Measurements from ENCODE around the gene HS1BP3. TPM values are rescaled to one million over a fixed set of nuclear protein-coding genes. Genes with fewer than 3 reads are reported as not detected.

HS1BP3 gene
- total and polyA plus RNA-seq, 2 donors (not counting 3 experiments of a cell fraction or from before 2014, with no cell fraction given): 27.4 to 33.1 TPM

DNA sequence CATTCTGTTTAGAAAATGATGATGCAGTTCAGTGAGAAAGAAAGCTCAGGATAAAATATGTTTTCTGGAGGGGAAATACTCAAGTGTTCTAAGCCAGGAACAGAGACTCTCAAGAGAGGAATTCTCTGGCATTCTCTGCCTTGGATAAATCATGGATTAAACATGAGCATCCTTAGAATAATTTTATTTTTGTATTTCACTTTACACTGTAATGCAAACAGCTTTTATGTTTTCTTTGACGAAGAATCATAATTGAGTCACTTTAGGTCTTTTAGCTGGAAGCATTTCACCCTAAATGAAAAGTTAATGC is 27.1 kb upstream of the HS1BP3 start:
- H2AFZ ChIP-seq (ENCODE audit: low read depth, low read length): no peak overlapping the region
- CTCF ChIA-PET: interaction anchor here (1.0 to 8.5 kb wide), 9 partner anchors 7 to 285 kb away, joined by 3 to 71 read pairs (median 3); partner anchors contain the start of gene GDF7
- no peak overlapping the region for H3K9ac ChIP-seq (replicated peaks; ENCODE audit: extremely low read depth, insufficient read depth, low read length)
- no peaks in the 10 kb centered on the region for H3K27me3 ChIP-seq (ENCODE audit: control insufficient read depth in 2 of 2, insufficient read depth in 2 of 2, low read length in 2 of 2)
- H3K9me1 ChIP-seq (replicated peaks; ENCODE audit: control insufficient read depth, extremely low read depth, insufficient read depth, low read length): no peaks in the 10 kb centered on the region
- no peak overlapping the region for H3K4me3 ChIP-seq (replicated peaks in 1 of 3; ENCODE audit: insufficient read depth in 1 of 3, low read depth in 1 of 3, low read length in 3 of 3)
- DNase-seq (ENCODE audit: low read depth, low spot score) (no peak), FAIRE-seq (no peak)
- H3K4me1 ChIP-seq (ENCODE audit: control insufficient read depth, extremely low read depth, insufficient read depth, low read length): peaks cover 21% of the 10 kb centered on the region
- POLR2A ChIA-PET: interaction anchor here (1.1 kb wide), 1 partner anchor 20 kb away, joined by 3 read pairs; no protein-coding TSS in a partner anchor
- no peak overlapping the region for H3K27ac ChIP-seq (ENCODE audit: insufficient read depth, low read depth, low read length)
- no peaks in the 10 kb centered on the region for H3K79me2 ChIP-seq (ENCODE audit: control insufficient read depth, insufficient read depth, low read length)
- no peak overlapping the region for H3K4me2 ChIP-seq (ENCODE audit: insufficient read depth, low read length)
- no TSS peak for BruUV-seq (replicated peaks)
- dilution Hi-C loops (cut with MboI; ENCODE audit: extremely low pct_ligation_motif_present, low sequenced_read_pairs): no loop called here
- intact Hi-C loops (cut with micrococcal nuclease): no loop called here
- H3K9me3 ChIP-seq (replicated peaks; ENCODE audit: control insufficient read depth, insufficient read depth, low read length): no peaks in the 10 kb centered on the region
- H3K36me3 ChIP-seq (ENCODE audit: control insufficient read depth in 2 of 2, extremely low read depth in 1 of 2, insufficient read depth in 2 of 2, low read length in 2 of 2): peaks cover 0 to 5% of the 10 kb centered on the region in 2 experiments
- TF ChIP-seq MYC (IDR thresholded peaks at IDR 0.05; ENCODE audit: low read depth, low read length) (no peak), MAX (IDR thresholded peaks at IDR 0.05; ENCODE audit: insufficient read depth, insufficient read length) (no peak), POLR2AphosphoS5 (IDR thresholded peaks at IDR 0.05; ENCODE audit: insufficient read depth, low read depth, low read length) (no peak)
- H4K20me1 ChIP-seq (replicated peaks; ENCODE audit: control insufficient read depth, extremely low read depth, insufficient read depth, low read length): no peaks in the 10 kb centered on the region

DNA sequence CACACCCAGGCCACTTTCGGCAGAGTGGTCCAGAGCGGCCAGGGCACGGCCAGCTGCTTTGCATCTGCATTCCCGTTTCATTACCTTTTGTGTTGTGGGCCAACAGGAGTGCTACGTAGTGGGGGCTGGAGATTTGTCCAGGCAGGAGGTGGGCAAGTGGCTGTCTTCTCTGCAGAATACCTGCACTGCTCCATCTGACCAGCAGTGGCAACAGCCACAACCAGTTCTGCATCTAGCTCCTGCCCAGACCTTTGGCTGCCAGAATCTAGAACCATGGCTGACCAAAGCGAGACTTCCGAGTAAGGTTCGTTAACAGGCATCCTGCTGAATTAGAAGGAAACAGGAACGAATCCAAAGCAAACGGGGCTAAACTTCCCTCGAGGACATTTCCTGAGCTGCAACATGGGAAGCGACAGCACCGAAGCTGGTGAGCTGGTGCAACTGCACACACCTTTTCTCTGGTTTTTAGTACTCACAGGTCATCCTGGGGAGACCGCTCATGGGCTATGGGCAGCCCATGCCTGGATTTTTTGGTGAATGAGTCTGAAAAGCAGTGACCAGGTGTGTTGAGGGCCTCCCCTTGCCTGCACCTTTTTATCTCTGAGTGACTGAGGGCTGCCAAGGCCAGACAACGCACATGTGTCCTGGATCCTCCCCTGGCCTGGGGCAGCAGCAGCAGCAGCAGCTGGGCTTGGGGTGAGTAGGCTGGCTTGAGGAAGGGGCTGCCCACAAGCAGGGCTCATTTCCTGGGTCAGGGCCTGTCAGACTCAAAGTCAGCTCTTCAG is 26.6 kb upstream of the HS1BP3 start:
- TF ChIP-seq JUN (IDR thresholded peaks at IDR 0.05; ENCODE audit: borderline replicate concordance, insufficient read depth, insufficient read length, low read depth) (no peak), CTCF (IDR thresholded peaks at IDR 0.05; ENCODE audit: extremely low read depth in 1 of 2, insufficient read depth in 1 of 2, low read depth in 1 of 2, low read length in 2 of 2) (peak; percentile 15 to 25)
- no peak for FAIRE-seq
- dilution Hi-C loops (cut with MboI; ENCODE audit: extremely low pct_ligation_motif_present, low sequenced_read_pairs) (no loop called here), intact Hi-C loops (cut with micrococcal nuclease) (no loop called here)
- Histone ChIP-seq H3K27ac (ENCODE audit: insufficient read depth, low read depth, low read length) (no peak overlapping the region), H4K20me1 (replicated peaks; ENCODE audit: control insufficient read depth, extremely low read depth, insufficient read depth, low read length) (no peaks in the 10 kb centered on the region), H3K79me2 (ENCODE audit: control insufficient read depth, insufficient read depth, low read length) (no peaks in the 10 kb centered on the region), H3K36me3 (ENCODE audit: control insufficient read depth in 2 of 2, extremely low read depth in 1 of 2, insufficient read depth in 2 of 2, low read length in 2 of 2) (peaks cover 0 to 5% of the 10 kb centered on the region in 2 experiments), H3K9me1 (replicated peaks; ENCODE audit: control insufficient read depth, extremely low read depth, insufficient read depth, low read length) (no peaks in the 10 kb centered on the region), H3K9me3 (replicated peaks; ENCODE audit: control insufficient read depth, insufficient read depth, low read length) (no peaks in the 10 kb centered on the region), H3K4me1 (ENCODE audit: control insufficient read depth, extremely low read depth, insufficient read depth, low read length) (peaks cover 18% of the 10 kb centered on the region), H3K4me3 (replicated peaks in 1 of 3; ENCODE audit: insufficient read depth in 1 of 3, low read depth in 1 of 3, low read length in 3 of 3) (no peak overlapping the region), H3K9ac (replicated peaks; ENCODE audit: extremely low read depth, insufficient read depth, low read length) (no peak overlapping the region), H3K27me3 (ENCODE audit: control insufficient read depth in 2 of 2, insufficient read depth in 2 of 2, low read length in 2 of 2) (no peaks in the 10 kb centered on the region), H2AFZ (ENCODE audit: low read depth, low read length) (no peak overlapping the region), H3K4me2 (ENCODE audit: insufficient read depth, low read length) (no peak overlapping the region)
- DNase-seq (ENCODE audit: low read depth, low spot score): peak; percentile 35
- POLR2A ChIA-PET: interaction anchor here (1.1 kb wide), 1 partner anchor 21 kb away, joined by 3 read pairs; no protein-coding TSS in a partner anchor
- no TSS peak for BruUV-seq (replicated peaks)
- CTCF ChIA-PET: interaction anchor here (1.0 to 8.5 kb wide), 8 partner anchors 8 to 286 kb away, joined by 3 to 71 read pairs (median 5); partner anchors contain the start of gene GDF7
